OCI-LY1 (cell line): ENCODE measurements around the gene MIEN1.

ENCODE experiments used
- H2AFZ ChIP-seq: fragments of 200-600 bp; sonication (generic), shearing (Covaris generic); 2 replicates; pipeline ENCODE4 v1.6.0; 2014; ENCODE audit warnings: antibody characterized with exemption, mild to moderate bottlenecking, low read length
- H3F3A ChIP-seq: fragments of 200-600 bp; sonication (generic), shearing (Covaris generic); 2 replicates; pipeline ENCODE4 v1.6.0; 2014; ENCODE audit warnings: mild to moderate bottlenecking, antibody characterized with exemption, low read length, moderate library complexity; ENCODE audit not compliant: insufficient read depth
- H3K27ac ChIP-seq: fragments of 200-600 bp; sonication (generic); 2 replicates; pipeline ENCODE4 v1.5.1; 2014; ENCODE audit warnings: low read length, mixed run types, mild to moderate bottlenecking, low read depth; ENCODE audit not compliant: poor library complexity, severe bottlenecking
- H3K27me3 ChIP-seq: fragments of 200-600 bp; sonication (generic); 2 replicates; pipeline ENCODE4 v1.6.0; 2014; ENCODE audit warnings: antibody characterized with exemption, mild to moderate bottlenecking, low read length, moderate library complexity; ENCODE audit not compliant: insufficient read depth
- H3K36me3 ChIP-seq: fragments of 200-600 bp; sonication (generic); 2 replicates; pipeline ENCODE4 v1.6.1; 2014; ENCODE audit warnings: mild to moderate bottlenecking, antibody characterized with exemption, low read length, moderate library complexity, mixed read lengths; ENCODE audit not compliant: insufficient read depth
- H3K4me1 ChIP-seq: fragments of 200-600 bp; sonication (generic); 2 replicates; pipeline ENCODE4 v1.5.1; 2014; ENCODE audit warnings: mild to moderate bottlenecking, low read length, moderate library complexity; ENCODE audit not compliant: insufficient read depth, severe bottlenecking
- H3K4me2 ChIP-seq: fragments of 200-600 bp; sonication (generic), shearing (Covaris generic); 2 replicates; pipeline ENCODE4 v1.6.1; 2014; ENCODE audit warnings: low read length
- H3K4me3 ChIP-seq: fragments of 200-600 bp; sonication (generic); 2 replicates; pipeline ENCODE4 v1.5.1; 2014; ENCODE audit warnings: low read length, low read depth, mild to moderate bottlenecking, mixed read lengths; ENCODE audit not compliant: poor library complexity, severe bottlenecking
- H3K79me2 ChIP-seq: fragments of 200-600 bp; shearing (Covaris generic); 2 replicates; pipeline ENCODE4 v1.6.1; 2016; ENCODE audit warnings: mixed run types, low read length, mixed read lengths; ENCODE audit not compliant: insufficient read depth
- H3K9ac ChIP-seq: fragments of 200-600 bp; sonication (generic), shearing (Covaris generic); 2 replicates; pipeline ENCODE4 v1.6.1; 2014; ENCODE audit warnings: mild to moderate bottlenecking, low read length, mixed read lengths
- H3K9me2 ChIP-seq: fragments of 200-600 bp; sonication (generic), shearing (Covaris generic); 2 replicates; pipeline ENCODE4 v1.6.1; 2014; ENCODE audit warnings: low read depth, mild to moderate bottlenecking, low read length, mixed read lengths
- H3K9me3 ChIP-seq: fragments of 200-600 bp; shearing (Covaris generic); 2 replicates; pipeline ENCODE4 v1.6.1; 2014; ENCODE audit warnings: low read length, mixed read lengths
- H4K20me1 ChIP-seq: fragments of 200-600 bp; sonication (generic), shearing (Covaris generic); 2 replicates; pipeline ENCODE4 v1.6.0; 2016; ENCODE audit warnings: mild to moderate bottlenecking, low read length; ENCODE audit not compliant: insufficient read depth
- CTCF ChIP-seq: fragments of 200-600 bp; sonication (generic), shearing (Covaris generic); IDR thresholded peaks from 2 replicates; pipeline ENCODE4 v1.5.1; 2017; ENCODE audit warnings: mild to moderate bottlenecking, antibody characterized with exemption, low read length, moderate library complexity, mixed read lengths
- EZH2 ChIP-seq: fragments of 200-600 bp; sonication (generic), shearing (Covaris generic); IDR thresholded peaks from 2 replicates; pipeline ENCODE4 v1.8.0; 2017; ENCODE audit warnings: borderline replicate concordance, mixed run types, mild to moderate bottlenecking, antibody characterized with exemption, low read length, moderate library complexity, mixed read lengths

The MIEN1 gene

GRCh38 chr17:39694593-39694992 is 35.7 kb downstream of the MIEN1 start:
- TF ChIP-seq CTCF (no peak), EZH2 (no peak)
- Histone ChIP-seq H3K9me3 (no peaks in the 10 kb centered on the region), H3K27ac (no peak overlapping the region), H3F3A (no peaks in the 10 kb centered on the region), H3K9me2 (no peaks in the 10 kb centered on the region), H2AFZ (no peak overlapping the region), H4K20me1 (no peaks in the 10 kb centered on the region), H3K4me2 (no peak overlapping the region), H3K4me1 (no peaks in the 10 kb centered on the region), H3K4me3 (no peak overlapping the region), H3K79me2 (no peaks in the 10 kb centered on the region), H3K36me3 (no peaks in the 10 kb centered on the region; the same call in 1 of the 2 replicates), H3K9ac (no peak overlapping the region), H3K27me3 (no peaks in the 10 kb centered on the region)

- peak overlapping the region; percentile 74; the same call in 1 of the 2 replicates for H3K9ac ChIP-seq
- H3K9me2 ChIP-seq = no peaks in the 10 kb centered on the region
- no peak overlapping the region for H2AFZ ChIP-seq
These were observed 41.4 kb downstream of the MIEN1 start for GRCh38 chr17:39688945-39689344.

GRCh38 chr17:39688475-39688835 is 41.9 kb downstream of the MIEN1 start:
- H2AFZ ChIP-seq = peak overlapping the region; percentile 59; the same call in 1 of the 2 replicates
- H3K9ac ChIP-seq = peak overlapping the region; percentile 74
- no peak for TF ChIP-seq EZH2
- no peak for TF ChIP-seq CTCF
- H3F3A ChIP-seq = no peaks in the 10 kb centered on the region
- H3K4me2 ChIP-seq = peak overlapping the region; percentile 92
- H3K4me1 ChIP-seq = peaks cover 21% of the 10 kb centered on the region
- H3K27me3 ChIP-seq = no peaks in the 10 kb centered on the region
- no peaks in the 10 kb centered on the region for H3K9me2 ChIP-seq
- no peaks in the 10 kb centered on the region for H3K79me2 ChIP-seq
- H4K20me1 ChIP-seq = no peaks in the 10 kb centered on the region
- no peaks in the 10 kb centered on the region for H3K36me3 ChIP-seq
- H3K4me3 ChIP-seq = peak overlapping the region; percentile 77
- H3K9me3 ChIP-seq = no peaks in the 10 kb centered on the region
- H3K27ac ChIP-seq = peak overlapping the region; percentile 75

More at GRCh38 chr17:39688945-39689344, 41.4 kb downstream of the MIEN1 start:
- H4K20me1 ChIP-seq = no peaks in the 10 kb centered on the region
- H3K36me3 ChIP-seq = no peaks in the 10 kb centered on the region
- TF ChIP-seq CTCF (no peak), EZH2 (no peak)
- H3K4me2 ChIP-seq = peak overlapping the region; percentile 92
- peak overlapping the region; percentile 77 for H3K4me3 ChIP-seq
- H3K27me3 ChIP-seq = no peaks in the 10 kb centered on the region
- H3K9me3 ChIP-seq = no peaks in the 10 kb centered on the region
- peaks cover 21% of the 10 kb centered on the region for H3K4me1 ChIP-seq
- H3K27ac ChIP-seq = no peak overlapping the region
- H3K79me2 ChIP-seq = no peaks in the 10 kb centered on the region
- no peaks in the 10 kb centered on the region for H3F3A ChIP-seq
